HG03135 (cell line): ENCODE results near the gene ST7L.
"Not testable (repeated sequence)": the region's sequence is repeated elsewhere in the genome, so short reads cannot be mapped to it uniquely, and the experiment has no call there.

ENCODE experiments used
- ATAC-seq: cut with Tn5 transposase; IDR thresholded peaks from one replicate; pipeline ENCODE4 v1.9.1; 2021; ENCODE audit warnings: mild to moderate bottlenecking, moderate library complexity; ENCODE audit not compliant: unreplicated experiment

Gene ST7L, protein sequence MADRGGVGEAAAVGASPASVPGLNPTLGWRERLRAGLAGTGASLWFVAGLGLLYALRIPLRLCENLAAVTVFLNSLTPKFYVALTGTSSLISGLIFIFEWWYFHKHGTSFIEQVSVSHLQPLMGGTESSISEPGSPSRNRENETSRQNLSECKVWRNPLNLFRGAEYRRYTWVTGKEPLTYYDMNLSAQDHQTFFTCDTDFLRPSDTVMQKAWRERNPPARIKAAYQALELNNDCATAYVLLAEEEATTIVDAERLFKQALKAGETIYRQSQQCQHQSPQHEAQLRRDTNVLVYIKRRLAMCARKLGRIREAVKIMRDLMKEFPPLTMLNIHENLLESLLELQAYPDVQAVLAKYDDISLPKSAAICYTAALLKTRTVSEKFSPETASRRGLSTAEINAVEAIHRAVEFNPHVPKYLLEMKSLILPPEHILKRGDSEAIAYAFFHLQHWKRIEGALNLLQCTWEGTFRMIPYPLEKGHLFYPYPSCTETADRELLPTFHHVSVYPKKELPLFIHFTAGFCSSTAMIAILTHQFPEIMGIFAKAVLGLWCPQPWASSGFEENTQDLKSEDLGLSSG

DNA sequence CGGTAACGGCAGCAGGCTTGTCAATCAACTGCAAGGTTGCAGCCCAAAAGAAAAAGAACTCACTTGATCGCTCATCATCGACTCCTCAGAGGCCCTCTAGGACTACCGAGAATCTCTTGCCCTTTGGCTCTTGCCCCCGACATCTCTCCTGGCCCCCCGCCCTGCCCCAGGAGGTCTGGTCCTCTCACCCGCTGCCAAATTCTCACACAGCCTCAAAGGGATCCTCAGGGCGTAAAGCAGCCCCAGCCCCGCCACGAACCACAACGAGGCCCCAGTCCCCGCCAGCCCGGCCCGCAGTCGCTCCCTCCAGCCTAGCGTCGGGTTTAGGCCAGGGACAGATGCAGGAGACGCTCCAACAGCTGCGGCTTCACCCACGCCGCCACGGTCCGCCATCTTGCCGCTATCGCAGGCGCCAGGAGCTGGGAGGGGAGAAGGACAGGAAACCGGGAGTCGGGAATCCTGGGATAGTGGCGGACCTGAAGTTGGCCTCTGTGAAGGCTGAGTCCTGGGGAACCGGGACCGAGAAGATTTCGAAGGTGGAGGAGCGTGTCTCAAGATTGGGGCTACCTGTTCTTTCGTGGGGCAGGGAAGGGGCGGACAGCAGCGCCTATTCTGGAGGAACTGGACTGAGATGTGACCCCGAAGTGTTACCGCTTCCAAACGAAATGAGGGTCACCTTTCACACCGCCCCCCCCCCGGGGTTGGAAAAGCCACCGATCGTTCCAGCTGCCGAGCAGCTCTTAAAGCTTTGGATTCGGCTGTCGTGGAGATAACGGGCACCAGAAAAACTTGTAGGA lies at the start of gene ST7L:
Gene ST7L, minus strand, starts transcription at position 421 of the 797 bp plus-strand sequence. Its CDS starts 28 bp downstream, at position 393.
- ATAC-seq = no peak

DNA sequence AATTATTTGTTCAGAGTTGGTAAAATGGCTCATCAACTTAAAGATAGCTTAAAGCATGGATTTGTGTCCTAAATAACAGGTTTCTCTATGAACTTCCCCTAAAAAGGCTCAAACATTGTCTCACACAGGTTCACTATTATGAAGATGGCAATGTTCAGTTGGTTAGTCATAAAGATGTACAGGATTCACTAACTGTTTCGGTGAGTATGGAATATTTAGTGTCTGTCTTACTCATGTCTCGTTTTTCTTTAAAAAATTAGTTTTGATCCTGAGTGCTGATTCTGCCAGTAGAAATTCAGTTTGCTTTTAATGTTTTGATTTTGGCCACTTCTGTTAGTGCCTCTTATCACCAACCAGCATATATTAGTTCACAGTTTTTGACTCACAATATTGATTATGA lies 48.0 kb upstream of the ST7L start:
- ATAC-seq = no peak

DNA sequence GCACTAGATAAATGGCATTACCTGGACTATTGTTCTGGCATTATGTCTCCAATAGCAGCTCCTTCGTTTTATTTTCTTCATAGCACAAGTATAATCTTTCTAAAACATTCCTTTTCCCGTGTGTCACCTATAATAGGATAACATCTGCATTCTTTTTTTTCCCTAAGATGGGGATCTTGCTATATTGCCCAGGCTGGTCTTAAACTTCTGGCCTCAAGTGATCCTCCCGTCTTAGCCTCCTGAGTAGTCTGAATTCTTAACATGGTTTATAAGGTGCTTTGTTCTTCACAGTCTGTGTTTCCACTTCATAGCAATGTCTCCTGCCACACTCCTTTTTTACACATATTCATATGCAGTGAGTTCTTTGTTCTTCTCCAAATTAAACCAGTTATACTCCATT lies 46.9 kb upstream of the ST7L start:
- ATAC-seq = no peak

DNA sequence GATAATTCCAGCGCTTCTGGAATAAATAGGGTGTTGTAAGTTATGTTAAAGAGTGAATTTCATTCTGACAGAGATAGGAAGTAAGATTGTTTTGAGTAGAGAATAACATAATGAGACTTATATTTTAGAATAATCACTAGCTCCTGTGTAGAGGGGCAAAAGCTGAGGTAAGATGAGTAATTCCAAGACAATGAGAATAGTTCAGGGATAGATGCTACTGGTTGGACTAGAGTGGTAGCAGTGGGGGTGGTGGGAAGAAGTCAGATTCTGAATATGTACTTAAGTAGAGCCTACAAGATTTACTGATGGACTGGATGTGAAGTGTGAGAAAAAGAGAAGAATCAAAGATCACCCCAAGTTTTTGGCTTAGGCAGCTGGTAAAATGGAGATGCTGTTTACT lies 32.3 kb upstream of the ST7L start:
- no peak for ATAC-seq

DNA sequence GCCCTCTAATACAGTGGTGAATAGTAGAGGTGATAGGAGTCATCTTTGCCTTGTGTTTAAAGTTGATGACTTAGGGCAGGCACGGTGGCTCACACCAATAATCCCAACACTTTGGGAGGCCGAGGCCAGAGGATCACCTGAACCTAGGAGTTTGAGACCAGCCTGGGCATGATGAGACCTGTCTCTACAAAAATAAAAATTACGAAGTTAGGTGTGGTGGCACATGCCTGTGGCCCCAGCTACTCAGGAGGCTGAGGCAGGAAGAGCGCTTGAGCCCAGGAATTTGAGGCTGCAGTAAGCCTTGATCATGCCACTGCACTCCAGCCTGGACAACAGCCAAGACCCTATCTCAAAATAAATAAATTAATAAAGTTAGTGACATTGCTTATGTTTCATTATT lies 27.3 kb upstream of the ST7L start:
- no peak for ATAC-seq

DNA sequence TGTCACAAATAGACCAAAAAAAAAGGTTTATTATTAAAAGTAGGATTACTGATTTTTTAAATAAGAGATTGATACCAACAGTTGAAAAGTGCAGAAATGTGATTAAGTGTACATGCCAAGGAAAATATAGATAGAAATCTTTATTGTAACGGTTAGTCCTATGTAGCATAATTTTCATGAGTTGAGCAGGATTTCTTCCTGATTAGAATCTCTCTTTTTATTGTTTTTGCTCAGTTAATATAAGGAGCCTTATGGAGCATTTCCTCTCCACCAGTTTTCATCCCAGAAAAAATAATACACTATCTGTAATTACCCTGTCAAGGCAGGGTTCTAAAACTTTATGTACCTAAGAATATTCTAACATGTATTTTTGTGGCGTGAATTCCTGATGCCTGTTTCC lies 24.1 kb upstream of the ST7L start:
- no peak for ATAC-seq

DNA sequence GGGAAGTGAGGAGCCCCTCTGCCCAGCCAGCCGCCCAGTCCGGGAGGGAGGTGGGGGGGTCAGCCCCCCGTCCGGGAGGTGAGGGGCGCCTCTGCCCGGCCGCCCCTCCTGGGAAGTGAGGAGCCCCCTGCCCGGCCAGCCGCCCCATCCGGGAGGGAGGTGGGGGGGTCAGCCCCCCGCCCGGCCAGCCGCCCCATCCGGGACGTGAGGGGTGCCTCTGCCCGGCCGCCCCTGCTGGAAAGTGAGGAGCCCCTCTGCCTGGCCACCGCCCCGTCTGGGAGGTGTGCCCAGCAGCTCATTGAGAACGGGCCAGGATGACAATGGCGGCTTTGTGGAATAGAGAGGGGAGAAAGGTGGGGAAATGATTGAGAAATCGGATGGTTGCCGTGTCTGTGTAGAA lies 21.5 kb upstream of the ST7L start:
- ATAC-seq = not testable (repeated sequence)

DNA sequence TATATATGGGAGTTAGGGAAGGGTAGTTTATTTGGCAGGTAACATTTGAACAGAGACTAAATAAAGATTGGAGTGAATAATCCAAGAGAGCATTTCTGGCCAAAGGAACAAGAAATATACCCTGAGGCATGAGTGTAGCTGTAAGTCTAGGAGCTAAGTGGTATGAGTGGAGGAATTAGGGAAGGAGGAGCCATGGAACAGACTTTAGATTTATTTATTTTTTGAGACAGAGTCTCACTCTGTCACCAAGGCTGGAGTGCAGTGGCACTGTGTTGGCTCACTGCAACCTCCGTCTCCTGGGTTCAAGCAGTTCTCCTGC lies 19.1 kb upstream of the ST7L start:
- ATAC-seq = no peak

DNA sequence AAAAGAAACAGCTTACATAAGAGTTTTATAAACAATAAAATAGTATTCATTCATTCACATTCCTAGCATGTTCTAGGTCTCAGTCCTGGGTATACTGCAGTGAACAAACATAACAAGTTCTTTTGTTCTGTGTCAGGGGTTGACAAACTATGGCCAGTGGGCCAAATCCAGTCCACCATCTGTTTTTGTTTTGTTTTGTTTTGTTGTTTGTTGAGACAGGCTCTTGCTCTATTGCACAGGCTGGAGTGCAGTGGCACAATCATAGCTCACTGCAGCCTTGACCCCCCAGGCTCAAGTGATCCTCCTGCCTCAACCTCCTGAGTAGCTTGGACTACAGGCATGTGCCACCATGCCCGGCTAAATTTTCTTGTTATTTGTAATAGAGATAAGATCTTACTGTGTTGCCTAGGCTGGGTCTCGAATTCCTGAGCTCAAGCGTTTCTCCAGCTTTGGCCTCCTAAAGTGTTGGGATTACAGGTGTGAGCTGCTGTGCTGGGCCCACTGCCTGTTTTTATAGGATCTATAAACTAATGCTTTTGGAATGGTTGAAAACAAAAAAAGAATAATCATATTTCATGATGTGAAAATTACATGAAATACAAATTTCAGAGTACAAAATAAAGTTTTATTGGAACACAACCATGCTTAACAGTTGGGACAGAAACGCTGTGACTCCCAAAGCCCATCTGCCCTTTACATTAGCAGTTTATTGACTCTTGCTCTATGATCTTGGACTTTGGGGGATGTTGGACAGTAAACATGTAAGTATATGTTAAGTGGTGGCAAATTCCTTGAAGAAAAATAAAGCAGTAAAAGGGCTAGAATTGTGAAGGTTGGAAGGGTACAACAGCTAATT lies 18.5 kb upstream of the ST7L start:
- ATAC-seq = no peak

DNA sequence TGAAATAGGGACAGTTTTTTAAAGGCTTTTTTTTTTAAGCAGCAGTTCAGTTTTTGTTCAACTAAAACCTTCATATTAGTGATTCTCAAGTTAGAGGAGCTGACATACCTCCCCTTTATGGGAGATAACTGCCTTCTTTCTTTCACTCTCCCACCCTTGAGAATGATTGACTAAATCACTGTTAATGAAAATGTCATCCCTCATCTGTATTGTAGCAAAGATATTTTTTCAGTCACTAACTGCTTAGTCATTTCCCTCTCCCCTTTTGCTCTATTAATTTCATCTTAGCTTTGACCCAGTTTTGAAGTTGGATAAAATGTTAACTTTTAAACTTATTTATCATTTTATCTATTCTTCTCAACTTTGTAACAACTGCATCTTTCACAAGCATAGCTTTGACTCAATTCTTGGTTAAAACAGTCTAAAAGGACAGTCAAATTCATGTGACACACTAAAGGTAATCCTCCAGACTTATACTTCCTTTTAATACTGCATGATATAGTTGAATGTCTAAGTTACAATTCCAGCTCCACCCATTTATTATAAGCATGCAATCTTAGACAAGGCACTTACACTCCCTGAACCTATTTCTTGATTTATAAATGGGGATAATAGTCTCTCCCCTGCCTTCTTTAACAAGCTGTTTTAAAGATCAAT lies 17.8 kb upstream of the ST7L start:
- ATAC-seq = peak; percentile 50

DNA sequence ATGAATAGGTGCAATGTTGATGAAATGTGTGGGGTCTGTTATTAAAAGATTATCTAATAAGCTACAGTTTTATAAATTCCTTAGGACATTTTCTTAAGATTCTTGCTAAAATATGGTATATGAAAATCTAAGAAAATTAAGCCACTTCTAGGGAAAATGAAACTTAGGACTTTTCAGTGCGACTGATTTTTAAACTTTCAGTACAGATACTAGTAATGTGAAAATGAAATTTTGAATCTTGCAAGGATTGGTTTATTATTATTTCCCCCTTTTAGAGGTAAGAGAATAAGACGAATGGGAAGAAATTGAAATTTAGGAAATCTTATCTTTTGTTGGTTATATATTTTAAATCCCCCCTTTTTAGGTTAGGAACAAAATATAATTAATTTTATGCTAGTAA lies 17.1 kb upstream of the ST7L start:
- ATAC-seq = no peak

DNA sequence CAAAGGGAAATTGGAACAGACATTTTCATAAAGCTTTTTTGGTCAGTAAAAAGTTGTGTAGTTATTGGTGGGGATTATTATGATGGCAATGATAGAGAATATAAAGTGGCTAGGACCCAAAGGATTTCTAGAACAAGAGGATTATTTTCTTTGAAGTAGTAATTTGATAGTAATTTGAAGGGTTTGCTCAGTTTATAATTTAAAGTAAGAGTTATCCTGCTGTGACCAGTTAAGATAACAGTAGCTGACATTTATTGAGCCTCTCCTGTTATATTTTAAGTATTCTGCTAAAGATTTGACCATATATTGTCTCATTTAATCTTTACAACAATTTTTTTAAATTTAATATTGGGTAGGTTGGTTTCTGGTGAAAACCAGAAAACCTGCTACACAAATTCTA lies 15.4 kb upstream of the ST7L start:
- ATAC-seq = no peak

DNA sequence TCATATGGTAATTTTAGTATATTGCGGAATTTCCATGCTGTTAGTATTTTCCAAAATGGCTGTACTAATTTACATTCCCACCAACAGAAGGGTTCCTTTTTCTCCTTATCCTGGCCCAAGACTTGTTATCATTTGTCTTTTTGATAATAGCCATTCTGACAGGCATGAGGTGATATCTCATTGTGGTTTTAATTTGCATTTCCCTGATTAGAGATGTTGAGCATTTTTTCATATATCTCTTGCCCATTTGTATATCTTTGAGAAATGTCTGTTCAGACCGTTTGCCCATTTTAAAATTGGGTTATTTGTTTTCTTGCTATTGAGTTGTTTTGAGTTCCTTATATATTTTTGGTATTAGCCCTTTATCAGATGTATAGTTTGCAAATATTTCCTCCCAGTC lies 14.7 kb upstream of the ST7L start:
- no peak for ATAC-seq

DNA sequence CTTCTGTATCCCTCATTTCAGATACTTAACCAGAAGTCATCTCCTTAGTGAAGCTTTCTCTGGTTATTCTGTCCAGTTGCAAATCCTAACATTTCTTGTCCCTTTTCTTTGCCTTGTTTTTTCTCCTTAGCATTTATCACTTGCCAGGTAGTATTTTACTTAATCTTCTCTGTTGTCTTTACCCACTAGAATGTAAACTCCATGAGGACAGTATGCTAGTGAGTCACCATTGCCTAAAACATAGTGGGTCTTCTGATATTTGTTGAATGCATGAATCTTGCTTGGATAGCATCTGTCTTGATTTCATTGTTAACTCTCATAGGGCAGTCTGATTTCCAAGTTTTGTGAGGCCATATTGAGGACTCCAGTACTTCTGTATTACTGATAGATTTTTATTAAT lies 10.3 kb upstream of the ST7L start:
- ATAC-seq = no peak

DNA sequence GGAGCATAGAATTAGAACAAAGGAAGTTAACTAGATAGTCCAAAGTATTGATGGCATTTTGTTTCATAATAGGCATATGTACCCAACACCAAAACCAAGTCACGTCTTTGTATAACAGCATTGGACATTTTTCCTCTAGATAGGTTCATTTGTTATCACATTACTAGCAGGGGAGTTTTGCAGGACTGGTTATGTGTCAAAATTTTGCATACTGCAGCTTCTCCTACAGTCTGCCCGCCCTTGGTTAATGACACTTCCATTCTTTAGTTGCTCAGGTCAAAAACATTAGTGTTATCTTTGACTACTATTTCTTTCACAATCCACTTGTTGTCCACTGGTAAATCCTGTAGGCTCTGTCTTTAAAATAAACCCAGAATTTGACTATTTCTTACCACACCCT lies 9.6 kb upstream of the ST7L start:
- no peak for ATAC-seq

DNA sequence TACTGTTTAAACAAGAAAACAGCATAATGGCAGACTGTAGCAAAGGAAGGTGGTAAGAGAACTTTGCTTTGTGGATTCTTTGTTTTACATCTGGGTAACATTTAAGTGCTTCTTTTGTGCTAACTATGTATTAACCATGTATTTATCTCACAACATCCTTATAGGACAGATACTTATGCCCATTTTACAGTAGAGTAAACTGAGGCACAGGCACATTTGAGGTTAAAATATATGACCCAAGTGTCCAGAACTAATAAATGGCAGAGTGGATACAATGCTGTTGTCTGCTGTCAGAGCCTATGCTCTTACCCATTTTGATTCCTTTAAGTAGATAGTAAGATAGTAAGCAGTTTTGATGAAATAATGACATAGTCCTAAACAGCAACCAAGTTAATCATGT lies 7.9 kb upstream of the ST7L start:
- no peak for ATAC-seq

DNA sequence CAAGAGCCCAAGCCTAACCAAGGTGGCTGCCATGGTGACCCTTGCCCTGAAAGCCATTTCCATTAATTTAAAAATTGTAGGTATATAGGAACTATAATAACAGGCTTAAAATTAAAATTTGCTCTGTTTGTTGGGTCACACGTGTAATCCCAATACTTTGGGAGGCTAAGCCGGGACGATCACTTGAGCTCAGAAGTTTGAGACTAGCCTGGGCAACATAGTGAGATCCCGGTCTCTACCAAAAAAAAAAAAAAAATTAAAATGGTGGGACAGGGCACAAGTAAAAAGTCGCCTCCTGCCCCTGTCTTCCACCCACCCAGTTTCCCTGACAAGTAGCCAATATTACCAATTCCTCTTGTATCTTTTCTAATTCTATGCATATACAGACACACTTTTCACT lies 7.3 kb upstream of the ST7L start:
- no peak for ATAC-seq

DNA sequence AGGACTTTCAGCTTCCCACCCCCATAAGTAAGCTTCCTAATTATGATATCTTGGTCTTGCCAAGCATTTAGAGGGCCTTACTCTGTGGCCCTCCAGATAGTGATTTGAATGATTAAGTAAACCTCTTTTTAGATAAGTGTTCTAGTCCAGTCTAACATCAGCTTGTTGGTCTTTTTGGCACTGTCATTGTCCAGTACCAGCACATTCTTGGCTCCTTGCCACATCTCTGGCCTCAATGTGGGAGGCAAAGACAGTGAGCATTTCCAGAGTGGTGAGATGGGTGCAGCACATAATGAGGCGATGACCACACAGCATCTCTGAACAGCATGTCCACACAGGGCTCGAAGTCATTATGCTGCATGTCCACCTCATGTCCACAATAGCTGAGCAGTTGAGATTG lies 6.8 kb upstream of the ST7L start:
- no peak for ATAC-seq

DNA sequence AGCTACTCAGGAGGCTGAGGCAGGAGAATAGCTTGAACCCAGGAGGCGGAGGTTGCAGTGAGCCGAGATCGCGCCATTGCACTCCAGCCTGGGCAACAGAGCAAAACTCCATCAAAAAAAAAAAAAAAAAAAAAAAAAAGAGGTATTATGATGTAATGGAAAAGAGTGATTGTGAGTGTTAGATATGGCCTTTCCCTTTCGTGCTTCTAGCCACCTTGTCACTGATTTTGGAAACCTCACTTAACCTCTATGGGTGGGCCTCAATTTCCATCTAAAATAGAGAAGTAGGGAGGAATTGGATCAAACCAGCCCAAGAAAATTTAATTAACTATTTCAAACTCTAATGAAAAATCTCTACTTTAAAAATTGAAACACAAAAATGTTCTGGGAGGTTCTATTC lies 5.6 kb upstream of the ST7L start:
- not testable (repeated sequence) for ATAC-seq

DNA sequence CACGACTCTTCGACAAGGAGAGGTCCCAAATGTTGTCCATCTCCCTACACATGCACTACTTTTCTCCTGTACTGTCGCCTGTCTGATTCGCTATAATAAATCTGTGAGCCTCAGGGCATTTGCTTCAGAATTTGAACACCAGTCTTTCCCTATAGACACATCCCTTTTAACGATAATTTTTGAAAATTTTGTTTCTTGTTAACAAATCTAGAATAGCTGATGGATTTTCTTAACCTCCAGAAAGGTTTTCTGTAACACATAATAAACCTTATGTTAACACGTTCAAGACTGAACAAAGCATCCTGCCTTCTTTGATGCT lies 1.4 kb upstream of the ST7L start:
- no peak for ATAC-seq
